ENCODE results near the gene VAX1.
A peak's percentile ranks its signal among the peaks of the same experiment; 100 is the strongest.

Gene VAX1

DNA sequence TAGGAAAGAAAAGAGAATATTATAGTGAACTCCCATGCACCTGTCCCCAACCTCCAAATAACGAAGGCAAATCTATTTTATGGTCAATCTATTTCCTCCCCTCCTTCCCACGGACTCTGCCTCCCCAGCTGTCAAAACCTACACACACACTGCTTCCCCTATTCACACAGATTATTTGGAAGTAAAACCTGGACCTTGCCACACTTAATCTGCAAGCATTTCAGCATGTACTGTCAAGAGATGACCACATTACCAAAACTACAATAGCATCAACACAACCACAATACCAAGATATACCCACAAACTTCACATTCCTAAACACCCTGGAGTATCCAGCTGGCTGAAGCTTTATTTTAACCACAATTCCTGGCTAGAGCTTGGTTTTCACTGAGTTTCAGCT, 31.4 kb upstream of the VAX1 start:
- no peak overlapping the region for H3K4me3 ChIP-seq (ENCODE audit: low read depth in 1 of 2, low read length in 2 of 2)
- H3K36me3 ChIP-seq (ENCODE audit: control insufficient read depth in 1 of 2, insufficient read depth in 2 of 2, low read length in 2 of 2) = no peaks in the 10 kb centered on the region
- peaks cover 0 to 34% of the 10 kb centered on the region in 2 donors for H3K4me1 ChIP-seq (ENCODE audit: control insufficient read depth in 1 of 2, insufficient read depth in 2 of 2, low read length in 2 of 2)
- H3K27ac ChIP-seq (ENCODE audit: low read length) = no peak overlapping the region
- H3K9me3 ChIP-seq (ENCODE audit: control insufficient read depth in 1 of 2, low read length in 2 of 2) = no peaks in the 10 kb centered on the region
- peaks cover 67% of the 10 kb centered on the region for H3K27me3 ChIP-seq (ENCODE audit: low read depth, low read length)

DNA sequence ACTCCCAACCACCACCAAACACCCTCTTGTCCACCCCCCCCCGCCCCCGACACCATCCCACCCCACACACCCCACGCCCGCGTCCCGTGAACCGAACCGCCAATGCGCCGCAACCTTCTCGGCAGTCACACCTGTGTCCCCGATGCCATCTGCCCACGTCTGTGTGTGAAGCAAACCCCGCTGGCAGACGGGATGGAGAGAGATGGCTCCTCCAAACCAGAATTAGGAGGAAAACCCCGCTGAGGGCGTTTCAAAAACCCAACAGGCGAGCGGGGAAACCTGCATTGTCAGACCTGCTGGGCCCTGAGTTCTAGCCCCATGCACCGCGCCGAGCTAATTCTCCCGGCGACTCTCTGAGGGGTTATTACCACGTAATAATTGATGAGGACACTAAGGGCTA, 30.7 kb upstream of the VAX1 start:
- peaks cover 0 to 34% of the 10 kb centered on the region in 2 donors for H3K4me1 ChIP-seq (ENCODE audit: control insufficient read depth in 1 of 2, insufficient read depth in 2 of 2, low read length in 2 of 2)
- no peak overlapping the region for H3K27ac ChIP-seq (ENCODE audit: low read length)
- H3K4me3 ChIP-seq (ENCODE audit: low read depth in 1 of 2, low read length in 2 of 2) = no peak overlapping the region
- peaks cover 67% of the 10 kb centered on the region for H3K27me3 ChIP-seq (ENCODE audit: low read depth, low read length)
- no peaks in the 10 kb centered on the region for H3K36me3 ChIP-seq (ENCODE audit: control insufficient read depth in 1 of 2, insufficient read depth in 2 of 2, low read length in 2 of 2)
- no peaks in the 10 kb centered on the region for H3K9me3 ChIP-seq (ENCODE audit: control insufficient read depth in 1 of 2, low read length in 2 of 2)

DNA sequence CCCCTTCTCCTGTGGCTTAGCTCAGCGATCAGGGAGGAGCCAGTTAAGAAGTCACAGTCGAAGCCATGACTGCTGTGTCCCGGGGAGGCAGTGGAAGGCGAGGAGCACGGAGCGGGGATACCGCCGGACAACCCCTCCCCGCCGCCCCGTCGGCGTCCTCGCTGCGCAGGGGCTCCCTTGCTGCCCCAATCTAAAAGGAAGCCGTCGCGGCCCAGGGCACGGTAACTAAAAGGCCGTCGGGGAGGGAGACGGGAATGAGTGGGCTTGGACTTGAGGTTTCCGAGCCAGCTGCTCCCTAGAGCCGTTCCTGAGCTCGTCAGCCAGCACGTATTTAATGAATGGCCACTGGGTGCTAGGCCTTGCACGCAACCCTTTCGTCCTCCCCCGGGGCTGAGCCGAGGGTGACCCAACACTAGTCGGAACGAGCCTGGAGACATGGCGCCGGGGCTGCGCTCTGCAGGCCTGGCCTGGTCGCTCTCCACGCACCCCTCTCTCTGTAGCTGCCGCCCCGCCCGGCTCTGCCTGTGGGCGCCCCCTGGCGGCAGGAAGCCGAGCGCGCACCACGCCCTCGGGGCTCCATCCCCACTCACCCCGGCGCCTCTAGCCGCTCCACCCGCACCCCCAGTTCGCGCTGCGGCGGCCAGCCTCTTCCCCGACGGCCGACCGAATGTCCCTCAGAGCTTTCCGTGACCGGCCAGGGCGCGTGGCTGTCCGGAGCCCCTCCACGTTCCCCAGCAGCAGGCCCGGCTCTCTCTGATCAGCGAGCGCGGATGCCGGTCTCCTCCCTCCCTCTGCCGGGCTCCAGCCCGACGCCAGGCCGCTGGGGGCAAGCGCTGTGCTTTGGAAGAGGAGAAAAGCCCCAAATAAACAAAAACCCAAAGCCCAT, 30.0 kb upstream of the VAX1 start:
- Histone ChIP-seq H3K27ac (ENCODE audit: low read length) (no peak overlapping the region), H3K9me3 (ENCODE audit: control insufficient read depth in 1 of 2, low read length in 2 of 2) (no peaks in the 10 kb centered on the region), H3K4me3 (ENCODE audit: low read depth in 1 of 2, low read length in 2 of 2) (peak overlapping the region; percentile 16 to 39), H3K4me1 (ENCODE audit: control insufficient read depth in 1 of 2, insufficient read depth in 2 of 2, low read length in 2 of 2) (peaks cover 0 to 41% of the 10 kb centered on the region in 2 donors), H3K36me3 (ENCODE audit: control insufficient read depth in 1 of 2, insufficient read depth in 2 of 2, low read length in 2 of 2) (no peaks in the 10 kb centered on the region), H3K27me3 (ENCODE audit: low read depth, low read length) (peaks cover 69% of the 10 kb centered on the region)

DNA sequence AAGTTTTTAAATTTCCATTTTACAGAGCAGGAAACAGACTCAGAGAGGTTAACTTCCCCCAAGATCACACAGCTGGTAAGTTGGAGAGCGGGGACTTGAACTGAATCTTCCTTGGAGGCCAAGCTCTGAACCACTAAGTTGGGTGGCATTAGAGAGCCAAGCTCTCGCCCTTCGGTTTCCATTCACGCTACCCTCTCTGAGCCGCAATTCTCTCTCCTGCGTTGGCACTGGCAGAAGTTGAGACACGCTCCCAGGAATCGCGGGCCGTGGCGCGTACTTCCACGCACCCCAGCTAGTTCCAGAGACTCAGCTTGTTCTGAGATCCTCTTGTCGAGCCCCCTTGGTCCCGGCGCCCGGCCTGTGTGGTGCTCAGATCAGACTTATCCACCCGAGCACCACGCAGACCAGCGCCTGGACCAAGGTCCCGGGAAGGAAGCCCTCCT, 29.3 kb upstream of the VAX1 start:
- Histone ChIP-seq H3K27me3 (ENCODE audit: low read depth, low read length) (peaks cover 71% of the 10 kb centered on the region), H3K9me3 (ENCODE audit: control insufficient read depth in 1 of 2, low read length in 2 of 2) (no peaks in the 10 kb centered on the region), H3K4me3 (ENCODE audit: low read depth in 1 of 2, low read length in 2 of 2) (peak overlapping the region in 1 of 2 donors; percentile 39), H3K27ac (ENCODE audit: low read length) (no peak overlapping the region), H3K4me1 (ENCODE audit: control insufficient read depth in 1 of 2, insufficient read depth in 2 of 2, low read length in 2 of 2) (peaks cover 0 to 48% of the 10 kb centered on the region in 2 donors), H3K36me3 (ENCODE audit: control insufficient read depth in 1 of 2, insufficient read depth in 2 of 2, low read length in 2 of 2) (no peaks in the 10 kb centered on the region)

DNA sequence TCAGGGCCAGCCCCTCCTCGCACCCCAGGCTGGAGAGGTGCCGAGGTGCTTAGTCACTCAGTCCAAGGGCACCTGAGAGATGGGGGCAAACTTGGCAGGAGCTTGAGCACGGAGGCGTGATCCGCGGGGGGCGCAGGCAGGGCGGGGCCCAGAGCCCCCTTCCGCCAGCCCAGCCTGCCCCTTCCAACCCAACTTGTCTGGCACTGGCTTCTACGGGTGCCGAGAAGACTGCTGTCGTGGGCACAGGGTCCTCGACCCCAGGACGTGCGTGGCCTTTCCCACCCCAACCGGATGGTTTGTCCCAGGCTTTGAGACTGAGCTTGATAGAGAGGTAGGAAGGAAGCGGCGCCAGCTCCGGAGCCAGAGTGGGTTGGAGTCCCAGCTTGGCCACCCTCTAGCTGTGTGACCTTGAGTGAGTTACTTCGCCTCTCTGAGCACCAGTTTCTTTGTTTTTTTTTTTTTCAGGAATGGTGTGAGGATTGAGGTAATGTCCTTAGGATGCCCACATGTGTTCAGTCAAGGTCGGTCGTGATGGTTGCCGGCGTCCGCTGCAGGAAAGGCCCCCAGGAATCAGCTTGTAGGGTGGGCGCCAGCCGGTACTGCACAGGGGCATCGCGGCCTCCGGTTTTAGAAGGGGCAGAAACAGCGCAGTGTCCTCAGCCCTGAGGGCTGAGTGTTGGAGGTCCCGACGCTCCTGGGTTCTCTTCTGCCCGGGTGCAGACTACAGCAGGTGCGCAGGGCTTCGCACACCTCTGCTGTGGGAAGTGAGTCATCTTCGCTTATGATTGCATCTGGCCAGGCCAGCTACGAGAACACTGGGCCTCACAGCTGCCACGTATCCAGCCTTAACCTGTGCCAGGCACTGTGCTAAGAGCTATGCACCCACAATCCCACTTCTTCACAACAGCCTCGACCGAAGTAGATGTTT, 28.6 kb upstream of the VAX1 start:
- no peak overlapping the region for H3K4me3 ChIP-seq (ENCODE audit: low read depth in 1 of 2, low read length in 2 of 2)
- H3K9me3 ChIP-seq (ENCODE audit: control insufficient read depth in 1 of 2, low read length in 2 of 2) = no peaks in the 10 kb centered on the region
- H3K4me1 ChIP-seq (ENCODE audit: control insufficient read depth in 1 of 2, insufficient read depth in 2 of 2, low read length in 2 of 2) = peaks cover 0 to 51% of the 10 kb centered on the region in 2 donors
- H3K27me3 ChIP-seq (ENCODE audit: low read depth, low read length) = peaks cover 78% of the 10 kb centered on the region
- no peak overlapping the region for H3K27ac ChIP-seq (ENCODE audit: low read length)
- H3K36me3 ChIP-seq (ENCODE audit: control insufficient read depth in 1 of 2, insufficient read depth in 2 of 2, low read length in 2 of 2) = no peaks in the 10 kb centered on the region

DNA sequence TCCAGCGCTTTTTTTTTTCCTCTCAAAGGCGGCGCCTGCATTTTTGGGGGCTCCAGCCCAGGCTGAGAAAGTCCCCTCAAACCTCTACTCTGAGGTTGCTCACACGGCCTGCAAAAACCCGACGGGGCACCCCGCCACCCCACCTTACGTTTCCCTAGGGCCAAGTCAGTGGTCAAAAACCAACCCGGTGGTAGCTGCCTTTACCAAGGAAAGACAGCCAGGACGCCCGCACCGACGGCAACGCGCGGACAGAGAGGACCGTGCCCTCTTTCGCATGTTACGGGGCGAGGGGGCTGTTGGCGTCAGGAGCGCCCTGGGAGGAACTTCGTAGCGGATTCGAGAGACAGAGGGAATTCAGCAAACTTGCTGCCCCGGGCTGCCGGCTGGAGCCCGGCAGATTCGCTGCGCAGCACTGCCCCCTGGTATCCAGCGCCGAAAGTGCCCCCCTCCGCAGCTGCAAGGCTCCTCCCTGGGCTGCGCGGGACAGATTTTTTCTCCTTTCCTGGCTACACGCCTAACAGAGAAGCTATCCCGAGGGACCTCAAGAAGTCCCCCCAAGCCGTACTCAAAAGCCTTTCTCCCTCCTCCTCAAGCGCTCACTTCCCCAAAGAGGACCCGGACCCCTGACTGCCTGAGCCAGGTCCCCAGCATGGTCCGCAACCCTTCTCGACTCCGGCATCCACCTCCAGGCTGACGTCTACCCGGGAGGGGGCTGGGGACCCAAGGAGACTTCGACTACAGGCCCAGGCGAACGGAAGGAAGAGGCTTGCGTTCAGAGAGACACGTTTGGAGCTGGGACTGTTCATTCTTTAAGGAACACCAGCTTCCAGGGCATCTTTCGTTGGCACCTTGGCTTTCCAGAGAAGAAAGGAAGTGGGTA, 27.7 kb upstream of the VAX1 start:
- H3K4me1 ChIP-seq (ENCODE audit: control insufficient read depth in 1 of 2, insufficient read depth in 2 of 2, low read length in 2 of 2) = peaks cover 0 to 51% of the 10 kb centered on the region in 2 donors

DNA sequence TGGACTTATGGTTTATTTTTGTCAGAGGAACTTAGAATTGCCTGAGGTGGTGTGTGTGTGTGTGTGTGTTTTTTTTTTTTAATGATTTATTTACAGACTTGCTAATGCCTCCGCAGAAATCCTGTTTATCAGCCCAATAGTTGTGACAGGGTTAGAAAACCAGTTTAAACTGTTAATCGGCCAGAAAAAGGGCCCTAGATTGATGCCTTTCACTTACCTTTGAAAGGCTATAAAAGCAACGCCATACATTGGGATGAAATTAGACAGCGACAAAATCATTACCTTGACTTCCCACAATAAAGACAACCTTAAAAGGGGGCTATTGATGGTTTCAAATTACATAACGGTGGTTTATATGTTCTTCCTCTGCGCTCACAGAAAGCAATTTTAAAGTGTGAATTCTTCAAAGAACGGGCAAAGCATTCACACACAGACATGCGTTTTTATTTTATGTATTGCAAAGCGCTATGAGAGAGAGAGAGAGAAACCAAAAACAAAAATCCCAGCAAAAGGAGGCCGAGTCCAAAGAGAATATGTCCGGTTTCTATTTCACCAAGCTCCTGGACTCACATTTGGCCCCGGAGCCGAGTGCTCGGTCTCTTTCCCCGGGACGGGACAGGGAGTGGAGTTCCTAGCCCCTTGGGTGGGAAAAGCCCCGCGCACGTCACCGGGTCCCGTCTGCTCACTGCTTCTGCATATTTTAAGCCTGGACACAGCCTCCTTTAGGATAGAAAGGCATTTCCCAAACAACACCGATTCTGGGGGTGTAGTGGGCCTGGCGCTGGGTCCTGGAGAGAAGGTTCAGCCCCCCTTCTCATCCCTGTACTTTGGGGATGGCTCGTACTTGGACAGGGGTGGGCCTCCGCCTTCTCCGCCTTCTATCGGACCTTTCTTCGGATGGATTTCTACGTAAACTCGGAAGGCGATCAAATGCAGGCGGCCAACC, 26.8 kb upstream of the VAX1 start:
- H3K27me3 ChIP-seq (ENCODE audit: low read depth, low read length) = peaks cover 90% of the 10 kb centered on the region
- no peaks in the 10 kb centered on the region for H3K9me3 ChIP-seq (ENCODE audit: control insufficient read depth in 1 of 2, low read length in 2 of 2)
- no peak overlapping the region for H3K27ac ChIP-seq (ENCODE audit: low read length)
- H3K36me3 ChIP-seq (ENCODE audit: control insufficient read depth in 1 of 2, insufficient read depth in 2 of 2, low read length in 2 of 2) = no peaks in the 10 kb centered on the region
- peaks cover 0 to 51% of the 10 kb centered on the region in 2 donors for H3K4me1 ChIP-seq (ENCODE audit: control insufficient read depth in 1 of 2, insufficient read depth in 2 of 2, low read length in 2 of 2)
- H3K4me3 ChIP-seq (ENCODE audit: low read depth in 1 of 2, low read length in 2 of 2) = peak overlapping the region; percentile 32 to 33

More for the DNA sequence above, 27.7 kb upstream of the VAX1 start:
- Histone ChIP-seq H3K27me3 (ENCODE audit: low read depth, low read length) (peaks cover 87% of the 10 kb centered on the region), H3K27ac (ENCODE audit: low read length) (no peak overlapping the region), H3K36me3 (ENCODE audit: control insufficient read depth in 1 of 2, insufficient read depth in 2 of 2, low read length in 2 of 2) (no peaks in the 10 kb centered on the region), H3K9me3 (ENCODE audit: control insufficient read depth in 1 of 2, low read length in 2 of 2) (no peaks in the 10 kb centered on the region), H3K4me3 (ENCODE audit: low read depth in 1 of 2, low read length in 2 of 2) (peak overlapping the region; percentile 32 to 33)

DNA sequence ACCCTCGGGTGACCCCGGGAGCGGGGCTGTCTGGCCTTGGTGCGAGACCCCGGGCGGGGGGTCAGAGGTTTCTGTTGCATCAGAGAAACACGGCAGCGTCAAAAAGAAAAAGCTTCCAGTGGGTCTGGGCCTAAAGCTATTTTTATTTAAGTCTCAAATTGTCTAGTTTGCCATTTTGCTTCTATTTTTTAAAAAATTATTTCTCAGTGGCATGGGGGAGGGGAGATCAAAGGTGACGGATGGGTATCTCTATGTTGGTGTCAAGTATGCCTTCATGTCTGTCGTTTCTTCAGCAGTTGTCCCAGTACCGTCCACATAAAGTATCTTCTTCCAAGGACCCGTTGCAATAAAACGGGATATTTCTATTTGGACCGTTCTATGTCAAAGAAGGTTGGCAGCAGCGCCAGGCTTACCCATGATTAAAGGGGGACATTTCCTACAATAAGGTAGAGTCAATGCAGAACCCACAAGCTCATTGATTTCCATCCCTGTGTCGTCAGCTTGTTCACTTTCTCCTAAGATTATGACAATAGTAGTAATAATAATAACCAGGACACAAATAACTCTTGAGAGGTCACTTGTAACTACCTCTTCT, 26.0 kb upstream of the VAX1 start:
- Histone ChIP-seq H3K4me1 (ENCODE audit: control insufficient read depth in 1 of 2, insufficient read depth in 2 of 2, low read length in 2 of 2) (peaks cover 0 to 51% of the 10 kb centered on the region in 2 donors), H3K4me3 (ENCODE audit: low read depth in 1 of 2, low read length in 2 of 2) (no peak overlapping the region), H3K27ac (ENCODE audit: low read length) (no peak overlapping the region)

DNA sequence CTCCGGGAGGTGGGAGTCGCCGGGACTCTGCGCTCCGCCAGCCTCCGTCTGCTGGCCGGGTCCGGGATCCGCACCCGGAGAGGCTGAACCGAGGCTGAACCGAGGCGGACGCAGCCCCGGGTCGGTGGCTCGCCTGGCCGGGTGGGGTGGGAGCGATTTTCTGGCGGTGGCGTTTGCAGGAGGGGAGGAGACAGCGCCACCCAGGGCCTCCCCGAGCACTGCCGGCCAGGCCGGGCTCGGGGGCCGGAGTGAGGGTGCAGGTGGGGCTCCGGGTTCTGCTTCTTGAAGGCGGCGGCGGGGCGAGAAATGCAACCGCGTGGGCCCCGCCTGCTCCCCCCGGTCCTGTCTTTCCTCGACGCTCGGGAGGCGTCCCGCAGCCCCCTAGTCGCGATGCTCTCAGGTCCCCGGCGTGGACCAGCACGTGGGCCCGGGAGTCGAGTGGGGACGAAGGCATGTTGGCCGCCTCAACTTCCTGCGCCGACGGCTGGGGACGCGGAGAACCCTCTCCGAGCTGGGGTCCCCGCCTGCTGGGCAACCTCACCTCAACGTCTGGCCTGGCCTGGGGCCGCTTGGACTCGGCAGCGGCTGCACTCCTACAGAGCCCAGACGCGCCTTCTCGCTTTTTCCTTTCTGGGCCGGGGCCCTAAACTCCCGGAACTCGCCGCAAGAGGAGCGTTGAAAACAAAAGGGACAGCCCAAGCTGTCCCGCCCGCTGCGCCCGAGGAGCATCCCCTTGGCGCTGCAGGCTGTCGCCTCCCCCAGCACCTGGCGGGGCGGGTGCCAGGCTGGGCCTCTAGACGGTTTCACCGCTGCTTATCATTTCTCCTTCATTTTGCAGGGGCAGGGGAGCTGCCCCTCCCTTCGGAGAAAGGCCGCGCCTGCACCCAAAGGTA, 25.2 kb upstream of the VAX1 start:
- no peak overlapping the region for H3K27ac ChIP-seq (ENCODE audit: low read length)
- H3K4me3 ChIP-seq (ENCODE audit: low read depth in 1 of 2, low read length in 2 of 2) = peak overlapping the region in 1 of 2 donors; percentile 28
- H3K9me3 ChIP-seq (ENCODE audit: control insufficient read depth in 1 of 2, low read length in 2 of 2) = peaks cover 0 to 3% of the 10 kb centered on the region in 2 donors
- H3K27me3 ChIP-seq (ENCODE audit: low read depth, low read length) = peaks cover 92% of the 10 kb centered on the region
- H3K4me1 ChIP-seq (ENCODE audit: control insufficient read depth in 1 of 2, insufficient read depth in 2 of 2, low read length in 2 of 2) = peaks cover 0 to 50% of the 10 kb centered on the region in 2 donors
- no peaks in the 10 kb centered on the region for H3K36me3 ChIP-seq (ENCODE audit: control insufficient read depth in 1 of 2, insufficient read depth in 2 of 2, low read length in 2 of 2)

More for the DNA sequence above, 26.0 kb upstream of the VAX1 start:
- peaks cover 90% of the 10 kb centered on the region for H3K27me3 ChIP-seq (ENCODE audit: low read depth, low read length)
- H3K9me3 ChIP-seq (ENCODE audit: control insufficient read depth in 1 of 2, low read length in 2 of 2) = no peaks in the 10 kb centered on the region
- H3K36me3 ChIP-seq (ENCODE audit: control insufficient read depth in 1 of 2, insufficient read depth in 2 of 2, low read length in 2 of 2) = no peaks in the 10 kb centered on the region
